Glutamatergic neuron (in vitro differentiated cells): ENCODE results near the gene TAPBP. TPM values are rescaled to one million over a fixed set of nuclear protein-coding genes. Genes with fewer than 3 reads are reported as not detected.
"Not testable (repeated sequence)": the region's sequence is repeated elsewhere in the genome, so short reads cannot be mapped to it uniquely, and the experiment has no call there.

Experiments used
- DNase-seq: peaks from one replicate; pipeline ENCODE4 v3.0.0; 2022
- H3K27ac Mint-ChIP-seq: one replicate; pipeline ENCODE4 v1.8.0; 2020; ENCODE audit warnings: mild to moderate bottlenecking, mixed read lengths, inconsistent platforms; ENCODE audit not compliant: unreplicated experiment
- H3K27me3 Mint-ChIP-seq: one replicate; pipeline ENCODE4 v1.8.0; 2020; ENCODE audit warnings: mild to moderate bottlenecking, moderate library complexity, mixed read lengths, inconsistent platforms; ENCODE audit not compliant: unreplicated experiment
- H3K36me3 Mint-ChIP-seq: one replicate; pipeline ENCODE4 v1.8.0; 2020; ENCODE audit warnings: mild to moderate bottlenecking, mixed read lengths, inconsistent platforms; ENCODE audit not compliant: unreplicated experiment
- H3K4me1 Mint-ChIP-seq: one replicate; pipeline ENCODE4 v1.8.0; 2020; ENCODE audit warnings: mild to moderate bottlenecking, low read depth, mixed read lengths, inconsistent platforms; ENCODE audit not compliant: unreplicated experiment
- H3K4me3 Mint-ChIP-seq: one replicate; pipeline ENCODE4 v1.8.0; 2020; ENCODE audit warnings: mild to moderate bottlenecking, mixed read lengths, inconsistent platforms; ENCODE audit not compliant: unreplicated experiment
- H3K9me3 Mint-ChIP-seq: one replicate; pipeline ENCODE4 v1.8.0; 2020; ENCODE audit warnings: mild to moderate bottlenecking, moderate library complexity, mixed read lengths, inconsistent platforms; ENCODE audit not compliant: unreplicated experiment
- CTCF ChIP-seq: fragments of 200-600 bp; sonication (generic); IDR thresholded peaks from one replicate; pipeline ENCODE4 v1.5.0; 2021; ENCODE audit not compliant: partially characterized antibody, unreplicated experiment
- long read RNA-seq: library from polyadenylated mRNA; unstranded; transcript quantifications from one replicate; pipeline ENCODE4 v2.0.0, GENCODE V29; 2020; ENCODE audit not compliant: unreplicated experiment
- total RNA-seq: library from RNA; stranded (reverse); fragmentation: NEBNext Ultra II Directional; extraction: Animal tissue kit (Norgen Biotek cat#: 25700); gene quantifications from one replicate; pipeline ENCODE4 v1.2.1, GENCODE V29; 2021; ENCODE audit not compliant: unreplicated experiment

The TAPBP gene
- 4.7 TPM for total RNA-seq
- long read RNA-seq, partial matches to known transcripts = 0 of 1 reads
- long read RNA-seq, other reads (novel, unspliced or antisense) = 0 of 1 reads

DNA sequence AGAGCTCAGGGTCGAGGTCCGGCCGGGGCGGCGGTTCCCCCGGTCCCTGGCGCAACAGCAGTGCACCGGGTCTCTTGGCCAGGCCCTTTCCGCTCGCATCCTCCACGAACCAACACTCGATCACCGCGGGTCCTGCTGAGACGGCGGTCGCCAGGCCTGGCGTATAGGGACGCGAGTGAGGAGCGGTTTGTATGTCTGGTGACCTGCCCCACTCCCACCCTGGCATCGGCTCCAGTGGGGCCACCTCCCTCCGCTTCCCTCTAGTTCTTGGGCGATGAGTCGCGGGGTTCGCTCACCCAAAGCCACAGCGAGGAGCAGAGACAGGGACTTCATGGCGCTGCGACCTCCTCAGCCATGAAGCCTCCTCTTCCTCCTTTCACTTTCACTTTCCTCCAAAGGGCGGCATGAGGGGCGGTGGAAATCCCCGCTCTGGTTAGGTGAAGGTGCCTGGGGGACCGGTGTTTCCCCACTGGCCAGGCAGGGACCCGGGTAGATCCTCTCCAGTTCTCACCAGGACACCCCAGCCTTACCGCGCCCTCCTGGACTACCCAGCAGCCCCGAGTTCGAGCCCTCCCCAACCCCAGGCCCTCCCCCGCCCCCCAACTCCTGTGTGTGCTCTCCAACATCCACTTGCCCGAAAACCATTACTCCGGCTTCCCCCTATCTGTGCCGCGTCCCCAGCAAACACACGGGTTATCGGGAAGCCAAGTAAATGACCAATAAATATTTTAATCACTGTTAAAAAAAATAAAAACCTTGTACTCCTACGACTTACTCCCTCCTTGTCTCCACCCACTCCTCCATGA lies at the start of gene TAPBP:
Gene TAPBP (minus strand): TSS at position 370 of the 806 bp plus-strand sequence. CDS start 37 bp downstream, at position 333.
- no peaks in the 10 kb centered on the region for H3K36me3 Mint-ChIP-seq
- peak within 1 kb of the TSS; percentile 52 for H3K27ac Mint-ChIP-seq
- TF ChIP-seq CTCF = no peak
- peaks cover 10% of the 10 kb centered on the region for H3K27me3 Mint-ChIP-seq
- H3K4me1 Mint-ChIP-seq = peaks cover 12% of the 10 kb centered on the region
- peak; percentile 43 for DNase-seq
- H3K9me3 Mint-ChIP-seq = peaks cover 9% of the 10 kb centered on the region
- H3K4me3 Mint-ChIP-seq = peak within 1 kb of the TSS; percentile 94

GRCh38 chr6:33363486-33363885 lies 49.6 kb upstream of the TAPBP start:
- not testable (repeated sequence) for H3K27ac Mint-ChIP-seq, H3K4me1 Mint-ChIP-seq, H3K36me3 Mint-ChIP-seq, H3K9me3 Mint-ChIP-seq, H3K4me3 Mint-ChIP-seq, DNase-seq, H3K27me3 Mint-ChIP-seq

GRCh38 chr6:33359331-33359730 lies 45.5 kb upstream of the TAPBP start:
- no peak for TF ChIP-seq CTCF
- Mint-ChIP-seq H3K9me3 (no peaks in the 10 kb centered on the region), H3K27ac (no peak overlapping the region), H3K36me3 (no peaks in the 10 kb centered on the region), H3K4me1 (peaks cover 6% of the 10 kb centered on the region), H3K4me3 (no peak overlapping the region), H3K27me3 (peaks cover 4% of the 10 kb centered on the region)
- no peak for DNase-seq

GRCh38 chr6:33357160-33357871 lies 43.4 kb upstream of the TAPBP start:
- H3K9me3 Mint-ChIP-seq, H3K36me3 Mint-ChIP-seq, H3K27me3 Mint-ChIP-seq: not testable (repeated sequence)
- H3K4me3 Mint-ChIP-seq = peak overlapping the region; percentile 30
- peaks cover 12% of the 10 kb centered on the region for H3K4me1 Mint-ChIP-seq
- DNase-seq = peak; percentile 41
- peak overlapping the region; percentile 88 for H3K27ac Mint-ChIP-seq

DNA sequence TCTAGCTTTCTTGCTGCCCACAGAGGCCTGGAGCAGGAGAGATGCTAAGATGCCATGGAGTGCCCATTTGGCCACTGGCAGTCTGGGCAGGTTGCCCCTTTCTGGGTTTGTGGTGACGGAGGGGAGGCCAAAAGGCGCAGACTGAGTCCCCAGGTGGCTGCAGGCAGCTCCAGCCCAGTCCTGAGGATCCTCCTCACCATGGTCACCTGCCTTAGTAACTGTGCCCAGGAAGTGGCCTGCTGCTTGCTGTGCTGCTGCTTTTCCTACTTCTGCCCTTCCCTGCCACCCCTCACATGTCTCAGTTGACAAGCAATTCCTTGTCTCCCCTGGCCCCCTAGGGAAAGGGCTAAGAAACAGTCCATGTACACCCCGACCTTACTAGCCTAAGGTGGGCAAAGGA lies 42.4 kb upstream of the TAPBP start:
- no peak for DNase-seq
- H3K36me3 Mint-ChIP-seq = no peaks in the 10 kb centered on the region
- TF ChIP-seq CTCF = no peak
- H3K9me3 Mint-ChIP-seq = peaks cover 5% of the 10 kb centered on the region
- H3K4me1 Mint-ChIP-seq = peaks cover 19% of the 10 kb centered on the region
- H3K4me3 Mint-ChIP-seq = no peak overlapping the region
- H3K27me3 Mint-ChIP-seq = peaks cover 4% of the 10 kb centered on the region
- no peak overlapping the region for H3K27ac Mint-ChIP-seq

DNA sequence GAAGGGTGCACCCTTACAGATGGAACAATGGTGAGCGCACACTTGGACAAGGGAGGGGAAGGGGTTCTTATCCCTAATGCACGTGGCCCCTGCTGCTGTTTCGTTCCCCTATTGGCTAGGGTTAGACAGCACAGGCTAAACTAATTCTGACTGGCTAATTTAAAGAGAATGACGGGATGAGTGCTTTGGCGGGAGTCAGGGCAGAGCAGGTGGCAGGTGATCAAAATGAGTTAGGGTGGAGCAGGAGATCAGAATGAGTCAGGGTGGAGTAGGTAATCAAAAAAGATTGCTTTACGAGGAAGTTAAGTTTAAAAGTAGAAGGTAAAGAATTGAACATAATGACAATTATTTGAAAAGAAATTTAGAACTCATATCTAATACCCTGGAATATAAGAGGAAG lies 42.0 kb upstream of the TAPBP start:
- H3K9me3 Mint-ChIP-seq, DNase-seq, H3K27ac Mint-ChIP-seq, H3K36me3 Mint-ChIP-seq, H3K4me3 Mint-ChIP-seq, H3K27me3 Mint-ChIP-seq: not testable (repeated sequence)
- H3K4me1 Mint-ChIP-seq = peaks cover 22% of the 10 kb centered on the region
